Kidney tubule cell (primary cell): ENCODE data around the gene SLC47A2.

Experiments
- DNase-seq: peaks from one replicate; pipeline ENCODE4 v3.0.0-alpha.2; 2018; ENCODE audit warnings: low spot score

SLC47A2 gene

DNA sequence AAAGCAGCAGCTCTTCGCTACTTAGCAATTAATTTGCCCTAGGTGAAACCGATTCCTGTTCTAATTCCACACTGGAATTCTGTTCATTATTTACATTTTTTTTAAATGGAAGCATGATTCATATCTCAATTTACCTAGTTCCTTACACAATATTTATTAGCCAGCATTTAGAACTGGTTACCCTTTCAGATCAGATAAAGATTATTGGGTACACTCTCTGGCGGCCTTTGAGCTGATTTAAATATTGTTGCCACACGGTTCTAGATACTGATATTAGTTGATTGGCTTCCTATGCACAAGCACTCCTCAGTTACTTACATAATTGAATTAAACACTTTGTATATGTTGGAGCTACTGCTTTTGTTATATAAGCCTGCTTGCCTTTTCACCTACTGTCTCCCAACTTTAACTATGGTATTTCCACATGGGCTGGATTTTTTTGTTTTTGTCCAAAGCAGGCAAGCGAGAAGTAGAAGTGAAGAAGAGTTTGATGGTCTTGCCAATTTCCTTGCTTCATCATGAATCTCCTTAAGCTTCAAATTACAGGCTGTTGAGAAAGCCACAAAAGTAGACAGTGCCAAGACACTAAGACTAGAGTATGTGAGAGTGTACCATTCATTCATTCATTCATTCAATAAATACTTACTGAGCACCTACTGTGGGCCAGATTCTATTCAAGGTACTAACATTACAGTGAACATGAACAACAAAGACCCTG lies 71.7 kb downstream of the SLC47A2 start:
- no peak for DNase-seq

DNA sequence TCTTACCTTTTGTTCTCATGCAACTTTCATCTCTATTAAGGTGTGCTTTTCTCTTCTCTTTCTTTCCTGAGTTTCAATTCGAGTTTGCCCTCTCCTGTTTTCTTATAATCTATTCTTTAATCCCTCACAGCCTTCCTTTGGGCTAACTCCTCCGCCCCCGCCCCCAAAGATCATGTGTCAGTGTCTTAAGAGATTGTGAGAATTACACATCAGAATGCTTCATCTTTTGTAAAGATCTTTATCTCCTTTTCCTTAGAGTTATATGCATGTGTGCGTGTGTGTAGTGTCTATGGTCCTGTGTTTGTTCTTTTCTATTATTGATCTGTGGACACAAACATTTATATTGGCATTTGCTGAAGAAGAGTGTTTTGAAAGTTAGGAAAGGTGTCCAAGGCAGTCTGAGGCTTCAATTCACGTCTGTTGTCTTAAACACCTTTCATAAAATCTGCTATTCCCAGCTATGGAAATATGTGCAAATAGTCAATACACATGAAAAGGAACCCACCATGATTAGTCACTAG lies 74.0 kb downstream of the SLC47A2 start:
- no peak for DNase-seq

DNA sequence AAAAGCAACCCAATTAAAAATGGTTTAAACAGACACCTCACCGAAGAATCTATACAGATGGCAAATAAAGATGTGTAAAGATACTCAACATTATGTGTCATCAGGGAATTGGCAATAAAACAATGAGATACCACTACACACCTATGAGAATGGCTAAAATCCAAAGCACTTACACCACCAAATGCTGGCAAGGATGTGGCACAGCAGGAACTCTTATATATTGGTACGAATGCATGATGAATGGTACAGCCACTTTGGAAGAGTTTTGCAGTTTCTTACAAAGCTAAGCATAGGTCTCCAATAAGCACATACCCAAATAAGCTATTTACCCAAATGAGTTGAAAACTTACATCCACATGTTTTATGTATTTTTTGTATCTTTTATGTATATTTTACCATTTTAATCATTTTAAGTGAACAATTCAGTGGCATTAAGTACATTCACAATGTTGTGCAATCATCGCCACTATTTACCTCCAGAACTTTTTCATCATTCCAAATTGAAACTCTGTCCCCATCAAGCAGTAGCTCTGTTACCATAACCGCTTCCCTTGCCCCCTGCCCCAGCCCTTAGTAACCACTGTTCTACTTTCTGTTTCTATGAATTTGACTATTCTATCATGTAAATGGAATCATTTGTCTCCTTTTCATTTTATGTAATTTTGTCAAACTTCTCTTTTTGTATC lies 74.6 kb downstream of the SLC47A2 start:
- DNase-seq = no peak

DNA sequence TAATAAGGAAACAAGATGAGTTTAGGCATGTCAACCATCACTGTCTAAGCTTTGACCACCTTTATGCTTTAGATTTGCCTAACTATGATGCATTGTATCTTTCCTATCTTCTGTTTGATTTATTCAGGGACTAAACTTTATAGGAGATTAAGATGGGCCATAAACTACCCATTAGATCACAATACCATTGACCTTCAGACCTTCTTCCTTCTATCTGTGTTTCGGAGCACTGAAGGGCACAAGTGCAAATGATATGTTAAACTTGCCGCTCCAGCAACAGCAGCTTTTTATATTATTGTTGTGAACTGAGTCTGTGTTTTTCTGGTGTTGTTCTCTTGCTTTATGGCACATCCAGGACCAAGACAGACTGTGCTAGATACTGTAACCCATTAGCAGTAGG lies 84.5 kb downstream of the SLC47A2 start:
- no peak for DNase-seq

DNA sequence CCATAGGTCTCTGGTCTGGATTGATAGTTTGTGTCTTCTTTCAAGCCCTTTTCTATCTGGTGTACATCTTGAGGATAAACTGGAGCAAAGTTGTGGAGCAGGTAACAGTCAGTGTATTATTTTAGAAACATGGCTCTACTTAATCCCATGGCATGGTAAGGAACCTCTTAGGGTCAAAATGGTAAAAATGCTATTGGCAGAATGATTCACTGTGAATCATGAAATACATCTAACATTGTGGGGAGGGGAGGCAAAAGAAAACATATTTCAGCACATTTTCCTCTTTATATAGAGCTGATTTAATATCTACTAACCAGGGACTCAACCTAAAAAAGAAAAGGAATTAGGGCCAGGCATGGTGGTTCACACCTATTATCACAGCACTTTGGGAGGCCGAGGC lies 85.7 kb downstream of the SLC47A2 start:
- no peak for DNase-seq

DNA sequence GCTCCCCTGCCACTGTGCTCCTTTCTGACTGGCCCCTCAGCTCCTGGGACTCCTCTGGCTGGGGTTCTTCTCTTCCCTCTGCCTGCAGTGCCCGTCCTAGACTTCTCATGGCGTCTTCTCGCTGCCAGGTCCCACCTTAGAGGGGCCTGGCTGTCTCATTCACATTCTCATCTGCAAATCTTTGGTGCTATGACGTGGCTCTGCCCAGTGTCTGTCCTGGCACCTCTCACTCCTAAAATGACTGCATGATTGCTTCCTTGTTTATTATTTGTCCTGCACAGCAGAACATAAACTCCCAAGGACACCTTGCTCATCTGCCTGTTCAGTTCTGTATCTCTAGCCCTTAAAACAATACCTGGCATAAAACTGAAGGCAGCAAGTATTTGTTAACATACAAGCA lies 86.3 kb downstream of the SLC47A2 start:
- DNase-seq = no peak

DNA sequence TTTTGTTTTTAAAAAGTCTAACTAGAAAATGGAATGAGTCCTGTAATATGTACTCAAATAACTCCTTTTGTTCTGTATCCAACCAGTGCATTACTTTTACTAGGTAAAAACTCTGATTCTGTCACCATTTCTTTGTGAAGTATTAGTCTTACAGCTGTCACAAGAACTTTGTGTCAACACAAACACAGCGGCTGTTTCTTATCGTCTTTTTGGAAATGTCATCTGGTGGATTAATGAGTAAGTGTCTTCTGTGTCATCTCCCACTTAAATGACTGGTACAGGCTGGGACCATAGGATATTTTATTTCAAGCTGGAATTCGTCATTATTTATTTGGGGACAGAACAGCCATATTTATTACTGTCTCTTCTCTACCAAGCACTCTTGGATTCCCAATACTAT lies 86.9 kb downstream of the SLC47A2 start:
- no peak for DNase-seq
